Mesothelial cell of epicardium (in vitro differentiated cells): ENCODE measurements around the gene CALN1. TPM values are rescaled to one million over a fixed set of nuclear protein-coding genes. Genes with fewer than 3 reads are reported as not detected.

Experiments used
- DNase-seq, 2 experiments: peaks; one replicate each; pipeline ENCODE4 v3.0.0; 2021; ENCODE audit warnings: low spot score in 2 of 2; ENCODE audit not compliant: unreplicated experiment in 2 of 2
- H3K27ac Mint-ChIP-seq: 2 replicates; pipeline ENCODE4 v1.8.0; 2021; ENCODE audit warnings: mixed read lengths
- H3K27me3 Mint-ChIP-seq: 2 replicates; pipeline ENCODE4 v1.8.0; 2021; ENCODE audit warnings: low read depth, mixed read lengths
- H3K36me3 Mint-ChIP-seq: 2 replicates; pipeline ENCODE4 v1.8.0; 2021; ENCODE audit warnings: mixed read lengths
- H3K4me1 Mint-ChIP-seq: 2 replicates; pipeline ENCODE4 v1.8.0; 2021; ENCODE audit warnings: mixed read lengths
- H3K4me3 Mint-ChIP-seq: 2 replicates; pipeline ENCODE4 v1.8.0; 2021; ENCODE audit warnings: mild to moderate bottlenecking, moderate library complexity, mixed read lengths
- H3K9me3 Mint-ChIP-seq: 2 replicates; pipeline ENCODE4 v1.8.0; 2021; ENCODE audit warnings: mixed read lengths
- CTCF ChIP-seq: fragments of 200-600 bp; sonication (generic); IDR thresholded peaks from one replicate; pipeline ENCODE4 v1.5.0; 2021; ENCODE audit warnings: antibody characterized with exemption; ENCODE audit not compliant: unreplicated experiment
- total RNA-seq: library from RNA; stranded (reverse); gene quantifications from 3 replicates; pipeline ENCODE4 v1.2.1, GENCODE V29; 2021

The CALN1 gene
- total RNA-seq, 1 donor from 2014 or later = 1.1 TPM

DNA sequence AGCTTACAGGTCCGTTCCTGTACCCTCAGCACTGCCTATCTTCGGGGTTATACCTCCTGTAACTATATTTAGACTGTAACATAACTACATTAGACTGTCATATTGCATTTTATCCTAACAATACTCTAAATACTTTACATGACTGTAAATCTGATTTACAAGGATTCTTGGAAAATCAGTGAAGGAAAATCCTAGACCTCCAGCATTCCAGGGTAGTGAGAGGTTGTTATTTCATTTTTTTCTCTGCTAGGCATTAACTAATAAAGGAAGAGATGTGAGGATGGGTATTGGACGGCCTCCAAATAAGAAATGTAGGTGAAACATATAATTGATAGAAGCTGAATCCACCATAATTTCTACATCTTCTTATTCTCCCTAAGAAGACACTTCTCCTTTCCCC lies 569.4 kb downstream of the CALN1 start:
- TF ChIP-seq CTCF = no peak
- DNase-seq = no peak
- H3K27me3 Mint-ChIP-seq = peaks cover 31% of the 10 kb centered on the region
- H3K4me3 Mint-ChIP-seq = no peak overlapping the region
- no peak overlapping the region for H3K27ac Mint-ChIP-seq
- H3K36me3 Mint-ChIP-seq = no peaks in the 10 kb centered on the region
- peaks cover 23% of the 10 kb centered on the region for H3K4me1 Mint-ChIP-seq
- H3K9me3 Mint-ChIP-seq = no peaks in the 10 kb centered on the region

- no peaks in the 10 kb centered on the region for H3K36me3 Mint-ChIP-seq
- H3K27me3 Mint-ChIP-seq = peaks cover 31% of the 10 kb centered on the region
- no peak for TF ChIP-seq CTCF
- peaks cover 23% of the 10 kb centered on the region for H3K4me1 Mint-ChIP-seq
- H3K27ac Mint-ChIP-seq = no peak overlapping the region
- DNase-seq = no peak
- H3K9me3 Mint-ChIP-seq = no peaks in the 10 kb centered on the region
- H3K4me3 Mint-ChIP-seq = no peak overlapping the region
Observed at GRCh38 chr7:71842381-71842780, 569.8 kb downstream of the CALN1 start.

- Mint-ChIP-seq H3K4me1 (no peaks in the 10 kb centered on the region), H3K27ac (no peak overlapping the region), H3K4me3 (no peak overlapping the region), H3K27me3 (peaks cover 17% of the 10 kb centered on the region), H3K36me3 (no peaks in the 10 kb centered on the region), H3K9me3 (no peaks in the 10 kb centered on the region)
- TF ChIP-seq CTCF = no peak
- DNase-seq = no peak
Observed at GRCh38 chr7:71835056-71835455, 577.1 kb downstream of the CALN1 start.

DNA sequence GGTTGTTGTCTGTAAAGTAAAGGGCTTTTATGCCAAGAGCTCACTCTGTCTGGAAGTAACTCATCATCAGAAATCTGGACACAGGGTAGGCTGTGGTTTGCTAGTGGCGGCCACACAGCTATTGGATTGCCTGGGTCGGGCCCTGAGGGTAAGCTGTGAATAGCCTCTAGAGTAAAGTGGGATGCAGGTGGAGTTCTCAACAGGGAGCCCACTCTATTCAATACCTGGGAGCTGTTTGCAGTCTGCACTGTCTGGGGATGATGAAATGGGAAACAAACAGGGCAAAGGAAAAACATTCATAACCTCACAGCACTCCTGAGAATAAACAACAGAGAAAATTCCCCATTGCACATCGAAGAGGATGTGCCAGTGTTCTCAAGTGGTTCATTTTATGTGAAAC lies 582.6 kb downstream of the CALN1 start:
- no peak for TF ChIP-seq CTCF
- H3K4me1 Mint-ChIP-seq = no peaks in the 10 kb centered on the region
- H3K36me3 Mint-ChIP-seq = no peaks in the 10 kb centered on the region
- no peaks in the 10 kb centered on the region for H3K9me3 Mint-ChIP-seq
- H3K27me3 Mint-ChIP-seq = peaks cover 8% of the 10 kb centered on the region
- no peak overlapping the region for H3K27ac Mint-ChIP-seq
- DNase-seq = no peak
- H3K4me3 Mint-ChIP-seq = no peak overlapping the region

DNA sequence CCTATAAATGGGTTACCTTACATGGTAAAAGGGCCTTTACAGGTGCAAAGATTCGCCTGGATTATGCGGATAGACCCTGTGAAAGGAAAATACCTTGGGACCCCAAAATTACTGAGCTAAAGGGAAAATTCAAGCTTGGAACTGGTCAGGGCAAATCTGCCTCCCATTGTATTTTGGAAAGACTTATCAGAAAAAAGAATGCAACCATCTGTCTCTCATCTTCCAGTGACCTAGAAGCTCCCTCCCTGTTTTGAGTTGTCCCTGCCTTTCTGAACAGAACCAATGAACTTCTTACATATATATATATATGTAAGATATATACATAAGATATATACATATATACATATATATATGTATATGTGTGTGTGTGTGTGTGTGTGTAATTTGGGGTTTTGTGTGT lies 583.8 kb downstream of the CALN1 start:
- H3K27ac Mint-ChIP-seq = no peak overlapping the region
- TF ChIP-seq CTCF = no peak
- H3K36me3 Mint-ChIP-seq = no peaks in the 10 kb centered on the region
- H3K9me3 Mint-ChIP-seq = no peaks in the 10 kb centered on the region
- DNase-seq = no peak
- peaks cover 8% of the 10 kb centered on the region for H3K27me3 Mint-ChIP-seq
- no peak overlapping the region for H3K4me3 Mint-ChIP-seq
- no peaks in the 10 kb centered on the region for H3K4me1 Mint-ChIP-seq

DNA sequence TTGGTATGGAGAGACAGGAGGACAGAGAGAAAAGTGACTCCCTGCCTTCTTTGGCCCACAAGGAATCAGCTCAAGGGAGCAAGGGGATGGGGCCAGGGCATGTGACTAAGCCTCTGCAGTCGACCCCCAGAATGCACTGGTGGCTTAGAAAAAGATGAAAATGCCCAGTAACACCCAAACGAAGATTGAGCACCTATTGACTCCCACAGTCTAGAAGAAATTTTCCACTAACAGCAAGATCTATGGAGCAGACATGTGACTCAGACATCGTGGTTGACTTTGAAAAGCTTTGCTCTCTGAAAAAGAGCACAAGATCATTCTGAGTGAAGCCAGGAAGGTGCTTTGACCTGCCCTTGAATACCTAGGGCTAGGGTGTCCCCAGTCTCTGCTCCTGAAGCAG lies 586.0 kb downstream of the CALN1 start:
- H3K27me3 Mint-ChIP-seq = peaks cover 8% of the 10 kb centered on the region
- peaks cover 2% of the 10 kb centered on the region for H3K9me3 Mint-ChIP-seq
- H3K4me3 Mint-ChIP-seq = no peak overlapping the region
- no peaks in the 10 kb centered on the region for H3K36me3 Mint-ChIP-seq
- DNase-seq = no peak
- no peak for TF ChIP-seq CTCF
- peaks cover 6% of the 10 kb centered on the region for H3K4me1 Mint-ChIP-seq
- no peak overlapping the region for H3K27ac Mint-ChIP-seq
